ENCODE data around the gene FBXL22. TPM values are rescaled to one million over a fixed set of nuclear protein-coding genes. Genes with fewer than 3 reads are reported as not detected.

The FBXL22 gene
- total RNA-seq, 2 donors from 2014 or later: 0.29 to 0.90 TPM

DNA sequence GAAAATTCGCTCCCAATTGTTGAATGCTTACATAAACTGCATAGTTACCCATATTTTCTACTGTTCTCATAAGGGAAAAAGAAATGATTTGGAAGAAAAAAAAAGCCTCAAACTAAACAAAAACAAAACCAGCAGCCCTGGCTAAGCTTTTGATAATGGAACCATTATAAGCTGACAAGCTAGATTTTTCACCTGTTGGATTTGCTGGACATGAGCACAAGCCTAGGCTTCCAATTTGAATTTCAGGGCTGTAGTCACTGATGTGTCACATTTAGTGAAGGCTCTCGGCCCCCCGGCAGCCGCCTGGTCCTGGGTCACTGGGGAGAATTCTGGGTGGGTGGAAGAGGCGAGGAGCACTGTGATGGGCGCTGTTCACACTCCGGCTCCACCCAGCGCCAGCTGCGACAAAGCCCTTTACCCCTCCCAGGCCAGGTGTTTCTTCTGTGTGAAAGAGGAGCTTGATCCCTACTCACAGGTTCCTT, 4.6 kb downstream of the FBXL22 start:
- Histone ChIP-seq H3K27me3 (ENCODE audit: control insufficient read depth, insufficient read depth, low read length, poor library complexity, severe bottlenecking) (peaks cover 11% of the 10 kb centered on the region), H3K4me3 (ENCODE audit: low read length) (peak overlapping the region; percentile 90), H3K9me3 (ENCODE audit: control insufficient read depth, low read length) (no peaks in the 10 kb centered on the region), H3K9ac (ENCODE audit: extremely low read depth, low read length, poor library complexity, severe bottlenecking) (no peak overlapping the region), H3K36me3 (ENCODE audit: control insufficient read depth, insufficient read depth, low read length) (no peaks in the 10 kb centered on the region), H3K4me1 (ENCODE audit: control insufficient read depth, insufficient read depth, low read length) (peaks cover 11% of the 10 kb centered on the region), H3K27ac (ENCODE audit: low read depth, low read length) (no peak overlapping the region)
- no peaks in the 10 kb centered on the region for H3K9me3 Mint-ChIP-seq
- DNase-seq: no peak
- peaks cover 16% of the 10 kb centered on the region for H3K27me3 Mint-ChIP-seq (ENCODE audit: insufficient read depth)
- 67% methylated on average over 9 of the region's 9 CpGs; no CpG with 5 or more reads in 1 of the 2 experiments for WGBS, 2 experiments (ENCODE audit: insufficient coverage in 1 of 2, insufficient read length in 1 of 2)
- peaks cover 5% of the 10 kb centered on the region for H3K36me3 Mint-ChIP-seq (ENCODE audit: low read depth)
- TF ChIP-seq, protein P1, sequence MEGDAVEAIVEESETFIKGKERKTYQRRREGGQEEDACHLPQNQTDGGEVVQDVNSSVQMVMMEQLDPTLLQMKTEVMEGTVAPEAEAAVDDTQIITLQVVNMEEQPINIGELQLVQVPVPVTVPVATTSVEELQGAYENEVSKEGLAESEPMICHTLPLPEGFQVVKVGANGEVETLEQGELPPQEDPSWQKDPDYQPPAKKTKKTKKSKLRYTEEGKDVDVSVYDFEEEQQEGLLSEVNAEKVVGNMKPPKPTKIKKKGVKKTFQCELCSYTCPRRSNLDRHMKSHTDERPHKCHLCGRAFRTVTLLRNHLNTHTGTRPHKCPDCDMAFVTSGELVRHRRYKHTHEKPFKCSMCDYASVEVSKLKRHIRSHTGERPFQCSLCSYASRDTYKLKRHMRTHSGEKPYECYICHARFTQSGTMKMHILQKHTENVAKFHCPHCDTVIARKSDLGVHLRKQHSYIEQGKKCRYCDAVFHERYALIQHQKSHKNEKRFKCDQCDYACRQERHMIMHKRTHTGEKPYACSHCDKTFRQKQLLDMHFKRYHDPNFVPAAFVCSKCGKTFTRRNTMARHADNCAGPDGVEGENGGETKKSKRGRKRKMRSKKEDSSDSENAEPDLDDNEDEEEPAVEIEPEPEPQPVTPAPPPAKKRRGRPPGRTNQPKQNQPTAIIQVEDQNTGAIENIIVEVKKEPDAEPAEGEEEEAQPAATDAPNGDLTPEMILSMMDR (conservative IDR thresholded peaks at IDR 0.05): no peak
- peaks cover 35% of the 10 kb centered on the region for H3K4me1 Mint-ChIP-seq
- H3K27ac Mint-ChIP-seq: no peak overlapping the region
- H3K4me3 Mint-ChIP-seq: peak overlapping the region; percentile 72

DNA sequence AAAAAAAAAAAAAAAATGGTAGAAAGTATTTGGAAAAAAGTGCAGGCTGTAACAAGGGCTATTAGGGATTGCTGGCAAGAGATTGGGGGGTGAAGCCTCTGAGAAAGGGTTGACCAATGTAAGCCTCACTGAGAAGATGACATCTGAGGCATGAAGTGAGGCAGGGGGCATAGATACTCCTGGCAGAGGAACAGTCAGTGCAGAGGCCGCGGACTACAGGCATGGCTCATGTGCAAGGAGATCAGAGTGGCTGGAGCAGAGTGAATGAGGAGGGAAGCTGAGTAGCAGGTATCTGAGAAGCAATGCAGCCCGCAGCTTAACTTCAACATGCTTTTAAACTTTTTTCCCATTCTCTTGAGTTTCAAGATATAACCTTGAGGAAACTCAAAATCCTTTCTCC, 5.4 kb downstream of the FBXL22 start:
- Mint-ChIP-seq H3K27ac (no peak overlapping the region), H3K4me1 (peaks cover 27% of the 10 kb centered on the region), H3K9me3 (no peaks in the 10 kb centered on the region), H3K27me3 (ENCODE audit: insufficient read depth) (peaks cover 16% of the 10 kb centered on the region), H3K4me3 (peak overlapping the region; percentile 72), H3K36me3 (ENCODE audit: low read depth) (peaks cover 5% of the 10 kb centered on the region)
- TF ChIP-seq, protein P1 (conservative IDR thresholded peaks at IDR 0.05): no peak
- H3K27me3 ChIP-seq (ENCODE audit: control insufficient read depth, insufficient read depth, low read length, poor library complexity, severe bottlenecking): peaks cover 11% of the 10 kb centered on the region
- H3K9ac ChIP-seq (ENCODE audit: extremely low read depth, low read length, poor library complexity, severe bottlenecking): no peak overlapping the region
- WGBS, 2 experiments (ENCODE audit: insufficient coverage in 1 of 2, insufficient read length in 1 of 2): 95 to 96% methylated on average over 3 of the region's 3 CpGs
- H3K4me3 ChIP-seq (ENCODE audit: low read length): no peak overlapping the region
- H3K9me3 ChIP-seq (ENCODE audit: control insufficient read depth, low read length): no peaks in the 10 kb centered on the region
- peaks cover 11% of the 10 kb centered on the region for H3K4me1 ChIP-seq (ENCODE audit: control insufficient read depth, insufficient read depth, low read length)
- H3K36me3 ChIP-seq (ENCODE audit: control insufficient read depth, insufficient read depth, low read length): peaks cover 3% of the 10 kb centered on the region
- no peak overlapping the region for H3K27ac ChIP-seq (ENCODE audit: low read depth, low read length)
- no peak for DNase-seq

DNA sequence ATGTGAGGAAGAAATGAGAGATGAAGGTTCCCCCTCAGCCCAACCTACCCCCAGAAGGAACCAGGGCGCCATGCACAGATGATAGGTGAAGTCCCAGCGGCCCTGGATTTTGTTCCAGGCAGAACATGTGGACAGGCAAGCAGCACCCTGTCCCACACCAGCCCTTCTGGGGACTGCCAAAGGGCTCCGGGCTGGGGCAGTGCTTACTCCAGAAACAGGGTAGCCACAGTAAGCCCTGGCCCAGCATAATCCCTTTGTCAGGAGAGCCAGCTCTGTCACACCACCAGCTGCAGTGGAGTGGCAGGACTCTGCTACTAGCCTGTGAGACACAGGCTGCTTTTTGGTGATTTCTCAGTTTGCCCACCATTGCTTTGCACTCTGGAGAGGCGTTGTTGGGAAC, 6.3 kb downstream of the FBXL22 start:
- no peaks in the 10 kb centered on the region for H3K9me3 Mint-ChIP-seq
- H3K36me3 ChIP-seq (ENCODE audit: control insufficient read depth, insufficient read depth, low read length): peaks cover 12% of the 10 kb centered on the region
- peaks cover 16% of the 10 kb centered on the region for H3K27me3 Mint-ChIP-seq (ENCODE audit: insufficient read depth)
- H3K4me1 ChIP-seq (ENCODE audit: control insufficient read depth, insufficient read depth, low read length): peaks cover 11% of the 10 kb centered on the region
- H3K4me3 ChIP-seq (ENCODE audit: low read length): no peak overlapping the region
- H3K27ac ChIP-seq (ENCODE audit: low read depth, low read length): no peak overlapping the region
- H3K4me1 Mint-ChIP-seq: peaks cover 22% of the 10 kb centered on the region
- WGBS, 2 experiments (ENCODE audit: insufficient coverage in 1 of 2, insufficient read length in 1 of 2): 94 to 100% methylated on average over 2 to 4 of the region's 4 CpGs
- H3K27ac Mint-ChIP-seq: no peak overlapping the region
- peaks cover 11% of the 10 kb centered on the region for H3K27me3 ChIP-seq (ENCODE audit: control insufficient read depth, insufficient read depth, low read length, poor library complexity, severe bottlenecking)
- DNase-seq: no peak
- peaks cover 5% of the 10 kb centered on the region for H3K36me3 Mint-ChIP-seq (ENCODE audit: low read depth)
- H3K4me3 Mint-ChIP-seq: no peak overlapping the region
- H3K9me3 ChIP-seq (ENCODE audit: control insufficient read depth, low read length): no peaks in the 10 kb centered on the region
- H3K9ac ChIP-seq (ENCODE audit: extremely low read depth, low read length, poor library complexity, severe bottlenecking): no peak overlapping the region
- TF ChIP-seq, protein P1 (conservative IDR thresholded peaks at IDR 0.05): no peak

Measured in endodermal cell (in vitro differentiated cells).